K562 (cell line): ENCODE measurements around the gene TTC27. TPM values are rescaled to one million over a fixed set of nuclear protein-coding genes. Genes with fewer than 3 reads are reported as not detected.

Experiments
- ATF7 ChIP-seq: fragments of 450-650 bp; IDR thresholded peaks from 2 replicates; pipeline ENCODE4 v1.7.1; 2014; ENCODE audit warnings: mild to moderate bottlenecking, moderate library complexity
- HINFP ChIP-seq: fragments of 450-650 bp; conservative IDR thresholded peaks from 2 replicates; pipeline ENCODE4 v1.6.1; 2016; ENCODE audit warnings: missing genetic modification characterization, low read depth, mild to moderate bottlenecking, control low read depth, missing compliant biosample characterization
- MECOM ChIP-seq: fragments of 250-450 bp; sonication (Bioruptor Pico); IDR thresholded peaks from 2 replicates; pipeline ENCODE4 v1.8.0; 2022; ENCODE audit warnings: inconsistent platforms
- NR0B1 ChIP-seq: fragments of 450-650 bp; IDR thresholded peaks from one replicate; pipeline ENCODE4 v1.6.1; 2018; ENCODE audit warnings: mild to moderate bottlenecking, moderate library complexity; ENCODE audit not compliant: partially characterized antibody
- PCBP2 ChIP-seq: fragments of 200-400 bp; formaldehyde crosslinking; IDR thresholded peaks from 2 replicates; pipeline ENCODE4 v1.6.1; 2018; ENCODE audit warnings: low read length, low read depth, mild to moderate bottlenecking, moderate library complexity; ENCODE audit not compliant: poor library complexity, severe bottlenecking
- RFX7 ChIP-seq: fragments of 250-450 bp; sonication (Bioruptor Pico); IDR thresholded peaks from 2 replicates; pipeline ENCODE4 v1.5.1; 2021; ENCODE audit warnings: mild to moderate bottlenecking
- UBTF ChIP-seq, 2 experiments: IDR thresholded peaks; 2 replicates each; pipeline ENCODE4 v1.6.1; 2012; ENCODE audit warnings: improper control_type of control experiment in 2 of 2, low read depth in 2 of 2, low read length in 2 of 2, borderline replicate concordance in 1 of 2
- ZBTB34 ChIP-seq: fragments of 250-450 bp; sonication (Bioruptor Pico); IDR thresholded peaks from 2 replicates; pipeline ENCODE4 v1.8.0; 2021; ENCODE audit warnings: mild to moderate bottlenecking, moderate library complexity
- ZNF232 ChIP-seq: sonication (generic); formaldehyde crosslinking; IDR thresholded peaks from 2 replicates; pipeline ENCODE4 v1.8.0; 2022; ENCODE audit warnings: mild to moderate bottlenecking, missing genetic modification reagents
- ZNF318 ChIP-seq, 2 experiments: fragments of 450-650 bp; IDR thresholded peaks; 2 replicates each; pipeline ENCODE4 v1.6.1; 2016; ENCODE audit warnings: mild to moderate bottlenecking in 2 of 2, borderline replicate concordance in 1 of 2, low read depth in 1 of 2, moderate library complexity in 1 of 2
- ZNF780A ChIP-seq: fragments of 250-450 bp; sonication (Bioruptor Pico); IDR thresholded peaks from 2 replicates; pipeline ENCODE4 v1.5.0; 2021; ENCODE audit warnings: mild to moderate bottlenecking
- polyA plus RNA-seq, 8 experiments: library from polyadenylated mRNA; depleted of rRNA in 4 of 8; stranded (reverse) in 5 of 8; unstranded in 3 of 8; fragments of >200 nt; fragmentation: Nextera tagmentation in 2 of 8; fragmentation: Illumina TruSeq in 1 of 8; extraction: Ambion mirVana in 2 of 8; extraction: Trizol in 1 of 8; gene quantifications; 2 replicates each; pipeline versions ENCODE4 v1.2.1 to v1.2.3, GENCODE V29; 2011 to 2014; ENCODE audit warnings: inconsistent platforms in 1 of 8, missing spikeins in 1 of 8
- total RNA-seq, 7 experiments: library from RNA; depleted of rRNA in 6 of 7; stranded (reverse); fragments of >200 nt in 6 of 7; fragmentation: Illumina TruSeq in 2 of 7; extraction: Trizol in 2 of 7; gene quantifications; 2 replicates each; pipeline versions ENCODE4 v1.2.1 to v1.2.3, GENCODE V29; 2011 to 2021; ENCODE audit warnings: low replicate concordance in 1 of 7

The TTC27 gene
- total and polyA plus RNA-seq, 9 of the 15 experiments (the other 6 are each of a cell fraction or from before 2014, with no cell fraction given): 44.3 to 93.4 (median 57.3) TPM

GRCh38 chr2:32865399-32866068 lies 237.7 kb downstream of the TTC27 start (continued):
- TF ChIP-seq ZNF318 (IDR thresholded peaks at IDR 0.05; ENCODE audit: borderline replicate concordance in 1 of 2, low read depth in 1 of 2) (no peak), RFX7 (no peak), HINFP (no peak), NR0B1 (no peak), ATF7 (peak; percentile 65), ZBTB34 (CRISPR knock-in tag) (no peak), PCBP2 (no peak), ZNF780A (CRISPR knock-in tag) (no peak), UBTF (IDR thresholded peaks at IDR 0.05; ENCODE audit: borderline replicate concordance in 1 of 2, low read depth in 2 of 2, low read length in 2 of 2) (no peak), ZNF232 (CRISPR knock-in tag) (no peak), MECOM (CRISPR knock-in tag) (no peak)
